ENCODE results near the gene GNB1L. TPM values are rescaled to one million over a fixed set of nuclear protein-coding genes. Genes with fewer than 3 reads are reported as not detected.

The GNB1L gene
- total and polyA plus RNA-seq, 10 of the 15 experiments (the other 5 are each of a cell fraction or from before 2014, with no cell fraction given): 0.21 to 19.4 (median 6.8) TPM

GRCh38 chr22:19772422-19772672 is 82.3 kb downstream of the GNB1L start:
- ChIA-PET RAD21 (ENCODE audit: unreplicated experiment) (interaction anchor here (0.6 to 2.6 kb wide), 7 partner anchors 16 to 1014 kb away, joined by 3 to 12 read pairs (median 4); no protein-coding TSS in a partner anchor), CTCF (interaction anchor here (1.1 to 2.0 kb wide), 7 partner anchors 16 to 146 kb away, joined by 3 to 6 read pairs (median 3); no protein-coding TSS in a partner anchor), SMC1A (ENCODE audit: uncharacterized antibody, unreplicated experiment) (interaction anchor here (2.1 to 2.4 kb wide), 2 partner anchors 42 to 83 kb away, joined by 5 to 7 read pairs; no protein-coding TSS in a partner anchor), POLR2A (no interaction called here)
- Histone ChIP-seq H3K9ac (ENCODE audit: control insufficient read depth, insufficient read depth, low read length) (no peak overlapping the region), H2AFZ (ENCODE audit: control insufficient read depth, low read depth, low read length) (no peak overlapping the region), H3K27me3 (replicated peaks in 1 of 2; ENCODE audit: control insufficient read depth in 2 of 2, insufficient read depth in 2 of 2, low read length in 1 of 2) (peaks cover 0 to 6% of the 10 kb centered on the region in 2 experiments; a peak in 3 of 4 replicates), H3K4me2 (ENCODE audit: control insufficient read depth, insufficient read depth) (no peak overlapping the region), H3K36me3 (ENCODE audit: control insufficient read depth in 2 of 2, insufficient read depth in 2 of 2, low read length in 1 of 2) (no peaks in the 10 kb centered on the region), H3K9me3 (replicated peaks; ENCODE audit: control insufficient read depth, insufficient read depth, low read length) (no peaks in the 10 kb centered on the region), H4K20me1 (ENCODE audit: control insufficient read depth, insufficient read depth) (no peaks in the 10 kb centered on the region; the same call in 1 of the 2 replicates), H3K4me1 (ENCODE audit: control insufficient read depth, insufficient read depth, low read length) (peaks cover 9% of the 10 kb centered on the region), H3K4me3 (no peak overlapping the region), H3K79me2 (ENCODE audit: control insufficient read depth, insufficient read depth, low read length) (no peaks in the 10 kb centered on the region), H3K27ac (ENCODE audit: control insufficient read depth, insufficient read depth) (no peak overlapping the region)
- in situ Hi-C loops (cut with MboI) (no loop called here), intact Hi-C loops (cut with micrococcal nuclease; ENCODE audit: unreplicated experiment) (no loop called here)
- ATAC-seq: no peak
- TF ChIP-seq EZH2 (IDR thresholded peaks at IDR 0.05; ENCODE audit: borderline replicate concordance, control insufficient read depth, low read depth, low read length): no peak
- WGBS (ENCODE audit: insufficient coverage, insufficient replicate concordance, low lambda C conversion rate, missing lambda C conversion rate): 48% methylated on average over 4 of the region's 4 CpGs
- BruUV-seq (replicated peaks): no TSS peak
- FAIRE-seq: no peak
- no peak for DNase-seq (ENCODE audit: low read depth, low spot score)

GRCh38 chr22:19770349-19771220 is 84.1 kb downstream of the GNB1L start:
- DNase-seq (ENCODE audit: low read depth, low spot score): no peak
- Histone ChIP-seq H3K4me2 (ENCODE audit: control insufficient read depth, insufficient read depth) (no peak overlapping the region), H3K9ac (ENCODE audit: control insufficient read depth, insufficient read depth, low read length) (no peak overlapping the region), H3K36me3 (ENCODE audit: control insufficient read depth in 2 of 2, insufficient read depth in 2 of 2, low read length in 1 of 2) (no peaks in the 10 kb centered on the region), H4K20me1 (ENCODE audit: control insufficient read depth, insufficient read depth) (no peaks in the 10 kb centered on the region; the same call in 1 of the 2 replicates), H3K79me2 (ENCODE audit: control insufficient read depth, insufficient read depth, low read length) (no peaks in the 10 kb centered on the region), H3K4me1 (ENCODE audit: control insufficient read depth, insufficient read depth, low read length) (peaks cover 9% of the 10 kb centered on the region), H3K4me3 (no peak overlapping the region), H3K27me3 (replicated peaks in 1 of 2; ENCODE audit: control insufficient read depth in 2 of 2, insufficient read depth in 2 of 2, low read length in 1 of 2) (peaks cover 0 to 7% of the 10 kb centered on the region in 2 experiments; a peak in 3 of 4 replicates), H3K27ac (ENCODE audit: control insufficient read depth, insufficient read depth) (no peak overlapping the region), H3K9me3 (replicated peaks; ENCODE audit: control insufficient read depth, insufficient read depth, low read length) (no peaks in the 10 kb centered on the region), H2AFZ (ENCODE audit: control insufficient read depth, low read depth, low read length) (no peak overlapping the region)
- TF ChIP-seq KDM1A (IDR thresholded peaks at IDR 0.05; ENCODE audit: borderline replicate concordance) (no peak), MTA2 (IDR thresholded peaks at IDR 0.05; ENCODE audit: low read depth) (no peak), POLR2AphosphoS2 (IDR thresholded peaks at IDR 0.05; ENCODE audit: low read depth, low read length) (no peak), ATF7 (IDR thresholded peaks at IDR 0.05; ENCODE audit: low read depth) (no peak)
- no TSS peak for BruUV-seq (replicated peaks)
- no peak for ATAC-seq
- 46% methylated on average over 25 of the region's 25 CpGs for WGBS (ENCODE audit: insufficient coverage, insufficient replicate concordance, low lambda C conversion rate, missing lambda C conversion rate)
- RAD21 ChIA-PET (ENCODE audit: unreplicated experiment): no interaction called here
- no peak for FAIRE-seq
- SMC1A ChIA-PET (ENCODE audit: uncharacterized antibody, unreplicated experiment): no interaction called here
- POLR2A ChIA-PET: interaction anchor here (0.5 kb wide), 1 partner anchor 443 kb away, joined by 4 read pairs; no protein-coding TSS in a partner anchor
- intact Hi-C loops (cut with micrococcal nuclease; ENCODE audit: unreplicated experiment) (no loop called here), in situ Hi-C loops (cut with MboI) (no loop called here)
- CTCF ChIA-PET: interaction anchor here (1.0 to 1.2 kb wide), 2 partner anchors 140 to 178 kb away, joined by 3 to 4 read pairs; no protein-coding TSS in a partner anchor

All from GM12878 (cell line).